AG04449 (cell line): ENCODE results near the gene ZNF668.

ENCODE experiments used
- CTCF ChIA-PET: fragments of 350-600 bp; formaldehyde crosslinking; extraction: SDS; loops from one replicate; lab custom pipeline; 2021; ENCODE audit warnings: antibody characterized with exemption; lab: Yijun Ruan, JAX
- POLR2A ChIA-PET: fragments of 400-600, 350-600 bp; formaldehyde crosslinking; extraction: SDS; loops from one replicate; lab custom pipeline; 2020; ENCODE audit warnings: antibody characterized with exemption, inconsistent platforms; lab: Yijun Ruan, JAX
- DNase-seq: peaks from one replicate; pipeline ENCODE4 v3.0.0-alpha.2; 2010; ENCODE audit warnings: low read depth, low spot score
- H3K4me3 ChIP-seq: 2 replicates; pipeline ENCODE4 v1.5.1; 2011; ENCODE audit warnings: low read depth, mild to moderate bottlenecking, control low read depth, low read length
- CTCF ChIP-seq: IDR thresholded peaks from one replicate; pipeline ENCODE4 v1.5.1; 2011; ENCODE audit warnings: mild to moderate bottlenecking, moderate library complexity, low read length, control low read depth, inconsistent platforms; ENCODE audit not compliant: insufficient read depth; ENCODE audit errors: missing control alignments

Gene ZNF668

GRCh38 chr16:31079342-31079944 lies 5.4 kb upstream of the ZNF668 start:
- ChIA-PET CTCF (interaction anchor here (1.0 to 1.4 kb wide), 2 partner anchors 63 to 126 kb away, joined by 4 read pairs; no protein-coding TSS in a partner anchor), POLR2A (no interaction called here)
- TF ChIP-seq CTCF, result no peak
- no peak overlapping the region for H3K4me3 ChIP-seq
- no peak for DNase-seq

- POLR2A ChIA-PET, result no interaction called here
- no peak overlapping the region for H3K4me3 ChIP-seq
- TF ChIP-seq CTCF, result no peak
- CTCF ChIA-PET, result interaction anchor here (1.4 kb wide), 2 partner anchors 63 to 125 kb away, joined by 4 read pairs; no protein-coding TSS in a partner anchor
- DNase-seq, result no peak
Measured at GRCh38 chr16:31078597-31079341, 4.7 kb upstream of the ZNF668 start.

- H3K4me3 ChIP-seq, result no peak overlapping the region
- TF ChIP-seq CTCF, result no peak
- ChIA-PET CTCF (interaction anchor here (0.6 to 1.4 kb wide), 2 partner anchors 64 to 93 kb away, joined by 3 to 4 read pairs; no protein-coding TSS in a partner anchor), POLR2A (no interaction called here)
- DNase-seq, result no peak
Measured at GRCh38 chr16:31077592-31078396, 3.8 kb upstream of the ZNF668 start.

- no peak for DNase-seq
- POLR2A ChIA-PET, result interaction anchor here (0.6 kb wide), 1 partner anchor 103 kb away, joined by 4 read pairs; no protein-coding TSS in a partner anchor
- no peak overlapping the region for H3K4me3 ChIP-seq
- CTCF ChIA-PET, result interaction anchor here (0.6 kb wide), 1 partner anchor 92 kb away, joined by 3 read pairs; no protein-coding TSS in a partner anchor
- no peak for TF ChIP-seq CTCF
Measured at GRCh38 chr16:31077024-31077423, 3.0 kb upstream of the ZNF668 start.

- no peak overlapping the region for H3K4me3 ChIP-seq
- ChIA-PET POLR2A (interaction anchor here (0.7 to 0.9 kb wide), 3 partner anchors 10 to 66 kb away, joined by 3 to 4 read pairs (median 3); no protein-coding TSS in a partner anchor), CTCF (interaction anchor here (0.6 kb wide), 1 partner anchor 14 kb away, joined by 3 read pairs; no protein-coding TSS in a partner anchor)
- no peak for TF ChIP-seq CTCF
- DNase-seq, result no peak
Measured at GRCh38 chr16:31076319-31076718, 2.3 kb upstream of the ZNF668 start.
